T follicular helper cell (primary cell): ENCODE measurements around the gene SSTR4.

Experiments
- DNase-seq: peaks from one replicate; pipeline ENCODE4 v3.0.0-alpha.2; 2020; ENCODE audit warnings: low read depth

The SSTR4 gene

GRCh38 chr20:23086931-23087411 lies 51.9 kb downstream of the SSTR4 start:
- no peak for DNase-seq

- DNase-seq, result no peak
Measured at GRCh38 chr20:23087587-23088251, 52.6 kb downstream of the SSTR4 start.
